ENCODE data around the gene BCAP31. TPM values are rescaled to one million over a fixed set of nuclear protein-coding genes. Genes with fewer than 3 reads are reported as not detected.
"Not testable (repeated sequence)": the region's sequence is repeated elsewhere in the genome, so short reads cannot be mapped to it uniquely, and the experiment has no call there.

Gene BCAP31
- polyA plus RNA-seq, 10 donors, result 69.1 to 91.2 (median 73.2) TPM

- DNase-seq, result no peak
Measured at GRCh38 chrX:153696100-153696499, 28.1 kb downstream of the BCAP31 start.

GRCh38 chrX:153694687-153695270 is 29.4 kb downstream of the BCAP31 start:
- DNase-seq, result no peak

GRCh38 chrX:153694256-153694655 is 29.9 kb downstream of the BCAP31 start:
- not testable (repeated sequence) for DNase-seq

- no peak for DNase-seq
Measured at GRCh38 chrX:153693216-153694086, 30.7 kb downstream of the BCAP31 start.

GRCh38 chrX:153692611-153693156 is 31.5 kb downstream of the BCAP31 start:
- no peak for DNase-seq

- no peak for DNase-seq
Measured at GRCh38 chrX:153692003-153692402, 32.2 kb downstream of the BCAP31 start.

- DNase-seq, result not testable (repeated sequence)
Measured at GRCh38 chrX:153691032-153691827, 33.0 kb downstream of the BCAP31 start.

- DNase-seq, result no peak
Measured at GRCh38 chrX:153690466-153690865, 33.7 kb downstream of the BCAP31 start.

GRCh38 chrX:153689654-153690465 is 34.3 kb downstream of the BCAP31 start:
- DNase-seq, result no peak

- DNase-seq, result no peak
Measured at GRCh38 chrX:153688911-153689590, 35.1 kb downstream of the BCAP31 start.

GRCh38 chrX:153688506-153688905 is 35.7 kb downstream of the BCAP31 start:
- DNase-seq, result no peak

- DNase-seq, result no peak
Measured at GRCh38 chrX:153688071-153688470, 36.1 kb downstream of the BCAP31 start.

GRCh38 chrX:153687121-153688039 is 36.8 kb downstream of the BCAP31 start, which contains the start of gene SLC6A8:
SLC6A8 (plus strand) TSS chrX:153687926; CDS start chrX:153688575, 649 bp downstream.
- DNase-seq, result peak; percentile 49 to 77 (median 64)

- no peak for DNase-seq
Measured at GRCh38 chrX:153686711-153687110, 37.5 kb downstream of the BCAP31 start.

GRCh38 chrX:153685751-153686696 is 38.2 kb downstream of the BCAP31 start:
- no peak for DNase-seq

- DNase-seq, result no peak
Measured at GRCh38 chrX:153685156-153685536, 39.0 kb downstream of the BCAP31 start.

- DNase-seq, result no peak
Measured at GRCh38 chrX:153684467-153685155, 39.6 kb downstream of the BCAP31 start.

GRCh38 chrX:153683486-153683885 is 40.7 kb downstream of the BCAP31 start:
- not testable (repeated sequence) for DNase-seq

All from muscle of back (tissue), 11 donors.